NK-92 treated with Interleukin-12 subunit alpha and Interleukin-12 subunit beta, amount 100 ng/mL, for 24 hours (cell line): ENCODE data around the gene SPINK4.

Experiments
- DNase-seq: peaks from one replicate; lab custom pipeline; 2025; lab: John Stamatoyannopoulos, UW

The SPINK4 gene

GRCh38 chr9:33257276-33257675 is 17.3 kb downstream of the SPINK4 start:
- no peak for DNase-seq

- DNase-seq, result no peak
These were observed 20.4 kb downstream of the SPINK4 start for GRCh38 chr9:33260372-33260771.

- DNase-seq, result peak; percentile 37
These were observed 23.4 kb downstream of the SPINK4 start for GRCh38 chr9:33263131-33264002.

- peak; percentile 44 for DNase-seq
These were observed 24.1 kb downstream of the SPINK4 start for GRCh38 chr9:33264003-33264472.

GRCh38 chr9:33264473-33265177 is 24.7 kb downstream of the SPINK4 start, which contains the start of the genes BAG1 and CHMP5:
Gene BAG1 (minus strand): TSS chr9:33264708.
Gene CHMP5 (plus strand): TSS chr9:33265049. CDS start chr9:33265079, 30 bp downstream.
- DNase-seq, result peak; percentile 99

- no peak for DNase-seq
These were observed 25.4 kb downstream of the SPINK4 start for GRCh38 chr9:33265211-33265865.

GRCh38 chr9:33267151-33267767 is 27.3 kb downstream of the SPINK4 start:
- DNase-seq, result no peak

- DNase-seq, result no peak
These were observed 30.2 kb downstream of the SPINK4 start for GRCh38 chr9:33270146-33270545.

GRCh38 chr9:33272061-33272460 is 32.1 kb downstream of the SPINK4 start:
- DNase-seq, result no peak

GRCh38 chr9:33273266-33273971 is 33.5 kb downstream of the SPINK4 start:
- no peak for DNase-seq

- no peak for DNase-seq
These were observed 34.0 kb downstream of the SPINK4 start for GRCh38 chr9:33273972-33274328.

GRCh38 chr9:33277484-33277883 is 37.5 kb downstream of the SPINK4 start:
- DNase-seq, result no peak

- DNase-seq, result no peak
These were observed 45.5 kb downstream of the SPINK4 start for GRCh38 chr9:33285502-33285901.

GRCh38 chr9:33287087-33287490 is 47.1 kb downstream of the SPINK4 start:
- DNase-seq, result no peak

- no peak for DNase-seq
These were observed 48.3 kb downstream of the SPINK4 start for GRCh38 chr9:33288235-33288634.

GRCh38 chr9:33288828-33289483 is 49.0 kb downstream of the SPINK4 start:
- DNase-seq, result no peak

GRCh38 chr9:33289496-33289895 is 49.5 kb downstream of the SPINK4 start:
- DNase-seq, result no peak

GRCh38 chr9:33289936-33290246 is 49.9 kb downstream of the SPINK4 start:
- no peak for DNase-seq

GRCh38 chr9:33290247-33291030 is 50.5 kb downstream of the SPINK4 start, which contains the start of gene NFX1:
Gene NFX1 (plus strand): TSS chr9:33290516. CDS start chr9:33290573, 57 bp downstream.
- DNase-seq, result peak; percentile 93

GRCh38 chr9:33291031-33291397 is 51.0 kb downstream of the SPINK4 start:
- DNase-seq, result no peak
